K562 (cell line): ENCODE measurements around the gene CTCFL. TPM values are rescaled to one million over a fixed set of nuclear protein-coding genes. Genes with fewer than 3 reads are reported as not detected.

Source experiments
- ATAC-seq: fragments of 200-7000 bp; cut with Tn5 transposase; 3 replicates; pipeline ENCODE4 v1.9.1; 2020; ENCODE audit warnings: moderate library complexity
- BruUV-seq: library from RNA; stranded (reverse); fragments of 400-500 nt; replicated peaks from 2 replicates; lab custom pipeline; 2021; lab: Mats Ljungman, UMichigan
- CTCF ChIA-PET: fragments of 300-600 bp; formaldehyde crosslinking; extraction: SDS; loops from one replicate; lab custom pipeline; 2021; ENCODE audit warnings: low intra/inter-chr PET ratio; lab: Yijun Ruan, JAX
- POLR2A ChIA-PET: fragments of 300-600, 350-650 bp; sonication (Branson Sonifier 250); formaldehyde crosslinking; extraction: SDS; loops from one replicate; lab custom pipeline; 2021; ENCODE audit warnings: antibody characterized with exemption, inconsistent platforms; lab: Yijun Ruan, JAX
- DNase-seq, 4 experiments: peaks; one replicate each; pipeline versions ENCODE4 v3.0.0 to v3.0.0-alpha.2; 2011 to 2018; ENCODE audit warnings: low spot score in 3 of 4, mixed read lengths in 3 of 4; ENCODE audit errors: extremely low read depth in 1 of 4
- FAIRE-seq: peaks from 2 replicates; lab custom pipeline; 2011; peaks lifted over from hg19 to GRCh38; lab: Jason Lieb, UNC
- H2AFZ ChIP-seq: 2 replicates; pipeline ENCODE4 v1.6.0; 2011; ENCODE audit warnings: low read depth, low read length, control low read depth, inconsistent platforms
- H3K27ac ChIP-seq: fragments of 200-600 bp; 3 replicates; pipeline ENCODE4 v1.8.0; 2011; ENCODE audit warnings: low read depth, mild to moderate bottlenecking, control low read depth, inconsistent platforms, low read length, moderate library complexity, mixed read lengths; ENCODE audit errors: extremely low read depth
- H3K27me3 ChIP-seq, 2 experiments: fragments of 300-600 bp in 1 of 2; 2 replicates in 1 of 2; 3 replicates in 1 of 2; pipeline versions ENCODE4 v1.6.0 to v1.8.0; 2011; ENCODE audit warnings: inconsistent platforms in 2 of 2, low read length in 2 of 2, mild to moderate bottlenecking in 1 of 2, mixed read lengths in 1 of 2, moderate library complexity in 1 of 2; ENCODE audit not compliant: control insufficient read depth in 2 of 2, insufficient read depth in 2 of 2
- H3K36me3 ChIP-seq: fragments of 300-600 bp; 3 replicates; pipeline ENCODE4 v1.8.0; 2011; ENCODE audit warnings: mild to moderate bottlenecking, low read length, inconsistent platforms; ENCODE audit not compliant: control insufficient read depth, insufficient read depth
- H3K4me1 ChIP-seq, 2 experiments: fragments of 200-600 bp in 1 of 2; replicated peaks in 1 of 2; 2 replicates in 1 of 2; 3 replicates in 1 of 2; pipeline versions ENCODE4 v1.5.1 to v1.8.0; 2011; ENCODE audit warnings: inconsistent platforms in 2 of 2, low read length in 2 of 2, mild to moderate bottlenecking in 1 of 2, mixed read lengths in 1 of 2, moderate library complexity in 1 of 2; ENCODE audit not compliant: control insufficient read depth in 2 of 2, insufficient read depth in 2 of 2
- H3K4me2 ChIP-seq: 2 replicates; pipeline ENCODE4 v1.6.1; 2011; ENCODE audit warnings: low read length, control low read depth, inconsistent platforms, mixed read lengths; ENCODE audit not compliant: insufficient read depth
- H3K4me3 ChIP-seq: fragments of 200-600 bp; sonication (generic), shearing (Covaris generic); 2 replicates; pipeline ENCODE4 v1.5.1; 2016; ENCODE audit warnings: control low read depth, inconsistent platforms
- H3K79me2 ChIP-seq: fragments of 200-600 bp; 3 replicates; pipeline ENCODE4 v1.8.0; 2011; ENCODE audit warnings: low read length, inconsistent platforms; ENCODE audit not compliant: control insufficient read depth, insufficient read depth
- H3K9ac ChIP-seq, 2 experiments: 2 replicates each; pipeline versions ENCODE4 v1.6.0 to v1.6.1; 2011; ENCODE audit warnings: low read depth in 2 of 2, low read length in 2 of 2, control low read depth in 1 of 2, inconsistent platforms in 1 of 2, mild to moderate bottlenecking in 1 of 2, mixed read lengths in 1 of 2; ENCODE audit not compliant: insufficient read depth in 1 of 2
- H3K9me1 ChIP-seq: one replicate; pipeline ENCODE4 v1.6.0; 2011; ENCODE audit warnings: inconsistent platforms, mild to moderate bottlenecking, low read length, moderate library complexity; ENCODE audit not compliant: control insufficient read depth, insufficient read depth
- H3K9me3 ChIP-seq: replicated peaks from 2 replicates; pipeline ENCODE4 v1.5.1; 2011; ENCODE audit warnings: low read depth, low read length, inconsistent platforms; ENCODE audit not compliant: control insufficient read depth, insufficient read depth
- H4K20me1 ChIP-seq: replicated peaks from 2 replicates; pipeline ENCODE4 v1.6.1; 2011; ENCODE audit warnings: low read length, inconsistent platforms, mixed read lengths; ENCODE audit not compliant: control insufficient read depth, insufficient read depth
- ATF1 ChIP-seq, 2 experiments: fragments of 450-650 bp in 1 of 2; IDR thresholded peaks; 2 replicates each; pipeline ENCODE4 v1.6.1; 2016; ENCODE audit warnings: missing compliant biosample characterization in 1 of 2, missing genetic modification characterization in 1 of 2
- CREB3 ChIP-seq: fragments of 450-650 bp; conservative IDR thresholded peaks from 2 replicates; pipeline ENCODE4 v1.6.1; 2016; ENCODE audit warnings: missing genetic modification characterization, low read depth, mild to moderate bottlenecking, missing compliant biosample characterization, moderate library complexity
- CREM ChIP-seq: IDR thresholded peaks from 2 replicates; pipeline ENCODE4 v1.6.1; 2014; ENCODE audit warnings: antibody characterized with exemption, low read depth
- GTF2F1 ChIP-seq: IDR thresholded peaks from 2 replicates; pipeline ENCODE4 v1.6.1; 2011; ENCODE audit warnings: low read depth, low read length, improper control_type of control experiment
- HCFC1 ChIP-seq: IDR thresholded peaks from 2 replicates; pipeline ENCODE4 v1.6.1; 2012; ENCODE audit warnings: low read depth, low read length, improper control_type of control experiment
- KAT7 ChIP-seq: sonication (generic); formaldehyde crosslinking; IDR thresholded peaks from 2 replicates; pipeline ENCODE4 v1.8.0; 2022; ENCODE audit warnings: missing genetic modification reagents, mild to moderate bottlenecking, borderline replicate concordance
- MCM3 ChIP-seq: fragments of 450-650 bp; IDR thresholded peaks from 2 replicates; pipeline ENCODE4 v1.6.1; 2016
- NCOA1 ChIP-seq: fragments of 450-650 bp; IDR thresholded peaks from 2 replicates; pipeline ENCODE4 v1.6.1; 2016; ENCODE audit warnings: low read depth
- NFE2 ChIP-seq: IDR thresholded peaks from 2 replicates; pipeline ENCODE4 v1.6.1; 2014; ENCODE audit warnings: antibody characterized with exemption, low read depth
- NR4A1 ChIP-seq, 2 experiments: fragments of 250-450 bp in 1 of 2; fragments of 450-650 bp in 1 of 2; sonication (Bioruptor Pico) in 1 of 2; IDR thresholded peaks; 2 replicates each; pipeline versions ENCODE4 v1.4.0 to v1.6.1; 2016 to 2020; ENCODE audit warnings: mild to moderate bottlenecking in 2 of 2, missing compliant biosample characterization in 1 of 2, missing genetic modification characterization in 1 of 2, moderate library complexity in 1 of 2
- PML ChIP-seq: IDR thresholded peaks from 2 replicates; pipeline ENCODE4 v1.6.1; 2012; ENCODE audit warnings: low read length, inconsistent platforms
- POU5F1 ChIP-seq: fragments of 150-350 bp; IDR thresholded peaks from 2 replicates; pipeline ENCODE4 v1.6.1; 2014; ENCODE audit warnings: borderline replicate concordance, low read length, low read depth, mild to moderate bottlenecking; ENCODE audit not compliant: partially characterized antibody
- SAFB ChIP-seq: fragments of 200-400 bp; formaldehyde crosslinking; IDR thresholded peaks from 2 replicates; pipeline ENCODE4 v1.6.1; 2017; ENCODE audit warnings: low read depth, low read length, borderline replicate concordance
- SAP30 ChIP-seq: fragments of 200-600 bp; sonication (generic); IDR thresholded peaks from 2 replicates; pipeline ENCODE4 v1.6.1; 2012; ENCODE audit warnings: borderline replicate concordance, low read depth, mild to moderate bottlenecking, moderate library complexity, low read length, control low read depth, inconsistent platforms; ENCODE audit not compliant: insufficient read depth, poor library complexity, severe bottlenecking
- SIRT6 ChIP-seq: IDR thresholded peaks from one replicate; pipeline ENCODE4 v1.6.1; 2012; ENCODE audit warnings: low read depth, mild to moderate bottlenecking, control low read depth, inconsistent platforms, low read length, moderate library complexity
- UBTF ChIP-seq, 2 experiments: IDR thresholded peaks; 2 replicates each; pipeline ENCODE4 v1.6.1; 2012; ENCODE audit warnings: improper control_type of control experiment in 2 of 2, low read depth in 2 of 2, low read length in 2 of 2, borderline replicate concordance in 1 of 2
- ZNF347 ChIP-seq: fragments of 450-650 bp; formaldehyde crosslinking; IDR thresholded peaks from 2 replicates; pipeline ENCODE4 v1.4.0; 2020; ENCODE audit warnings: low read depth, mild to moderate bottlenecking, moderate library complexity
- WGBS: fragments of 100-300 bp; shearing (Covaris generic); methylation state at CpG from one replicate; pipeline ENCODE4 v1.1.6; 2016; ENCODE audit warnings: low coverage, mixed read lengths; ENCODE audit not compliant: insufficient coverage; ENCODE audit errors: missing lambda C conversion rate; 5-methylcytosine and 5-hydroxymethylcytosine counted together
- in situ Hi-C: fragments of 300-500 bp; cut with MboI; formaldehyde crosslinking; loops from 4 replicates; pipeline ENCODE4 v1.15.0; 2018; ENCODE audit warnings: inconsistent platforms, mixed read lengths
- intact Hi-C: fragments of 100-400 bp; cut with micrococcal nuclease; formaldehyde crosslinking; loops from 2 replicates; pipeline ENCODE4 v1.14.2; 2022
- polyA plus RNA-seq, 8 experiments: library from polyadenylated mRNA; depleted of rRNA in 4 of 8; stranded (reverse) in 5 of 8; unstranded in 3 of 8; fragments of >200 nt; fragmentation: Nextera tagmentation in 2 of 8; fragmentation: Illumina TruSeq in 1 of 8; extraction: Ambion mirVana in 2 of 8; extraction: Trizol in 1 of 8; gene quantifications; 2 replicates each; pipeline versions ENCODE4 v1.2.1 to v1.2.3, GENCODE V29; 2011 to 2014; ENCODE audit warnings: inconsistent platforms in 1 of 8, missing spikeins in 1 of 8
- total RNA-seq, 7 experiments: library from RNA; depleted of rRNA in 6 of 7; stranded (reverse); fragments of >200 nt in 6 of 7; fragmentation: Illumina TruSeq in 2 of 7; extraction: Trizol in 2 of 7; gene quantifications; 2 replicates each; pipeline versions ENCODE4 v1.2.1 to v1.2.3, GENCODE V29; 2011 to 2021; ENCODE audit warnings: low replicate concordance in 1 of 7
- TF ChIP-seq, protein P1 (sequence below): sonication (generic); IDR thresholded peaks from 2 replicates; pipeline ENCODE4 v1.6.1; 2016

CTCFL gene
- total and polyA plus RNA-seq, 9 of the 15 experiments (the other 6 are each of a cell fraction or from before 2014, with no cell fraction given): 42.4 to 188 (median 111) TPM

DNA sequence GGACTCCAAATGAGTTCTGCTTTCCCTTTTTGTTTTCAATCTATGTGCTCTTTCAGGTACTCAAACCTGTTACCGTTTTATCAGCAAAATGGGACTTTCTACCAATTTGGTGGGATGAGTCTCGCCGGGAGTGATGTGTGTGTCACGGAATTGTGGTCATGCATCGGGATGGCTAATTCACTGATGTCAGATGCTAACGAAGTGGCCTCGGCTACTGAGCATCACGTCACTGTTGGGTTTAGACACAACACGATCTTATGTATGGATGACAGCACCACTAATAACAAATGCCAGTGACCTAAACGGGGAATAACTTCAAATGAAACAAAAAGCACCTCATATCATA lies 34.3 kb upstream of the CTCFL start:
- Histone ChIP-seq H3K4me1 (peaks cover 27 to 34% of the 10 kb centered on the region in 2 experiments), H3K27ac (no peak overlapping the region), H4K20me1 (no peaks in the 10 kb centered on the region), H3K9ac (peak overlapping the region in 1 of 2 experiments; percentile 8; a peak in 1 of 4 replicates), H3K79me2 (no peaks in the 10 kb centered on the region), H3K27me3 (no peaks in the 10 kb centered on the region), H3K4me2 (peak overlapping the region; percentile 50; the same call in 1 of the 2 replicates), H3K4me3 (no peak overlapping the region), H3K9me3 (no peaks in the 10 kb centered on the region), H3K9me1 (no peaks in the 10 kb centered on the region), H3K36me3 (no peaks in the 10 kb centered on the region), H2AFZ (peak overlapping the region; percentile 88)
- intact Hi-C loops (no loop called here), in situ Hi-C loops (no loop called here)
- 34% methylated on average over 10 of the region's 10 CpGs for WGBS
- BruUV-seq: no TSS peak
- ChIA-PET CTCF (no interaction called here), POLR2A (interaction anchor here (0.6 to 1.0 kb wide), 6 partner anchors 11 to 32 kb away, joined by 3 to 5 read pairs (median 3); no protein-coding TSS in a partner anchor)
- FAIRE-seq (peak; percentile 11), DNase-seq (no peak), ATAC-seq (no peak)
- no peak for TF ChIP-seq ZNF347 (CRISPR knock-in tag)
- TF ChIP-seq ATF1 (CRISPR knock-in tag; IDR thresholded peaks at IDR 0.05): no peak
- TF ChIP-seq ATF1 (tag; IDR thresholded peaks at IDR 0.05): 0 out of 2 replicates have a peak, but pooled peaks have one; percentile 27
- TF ChIP-seq NFE2: no peak
- TF ChIP-seq, protein P1, sequence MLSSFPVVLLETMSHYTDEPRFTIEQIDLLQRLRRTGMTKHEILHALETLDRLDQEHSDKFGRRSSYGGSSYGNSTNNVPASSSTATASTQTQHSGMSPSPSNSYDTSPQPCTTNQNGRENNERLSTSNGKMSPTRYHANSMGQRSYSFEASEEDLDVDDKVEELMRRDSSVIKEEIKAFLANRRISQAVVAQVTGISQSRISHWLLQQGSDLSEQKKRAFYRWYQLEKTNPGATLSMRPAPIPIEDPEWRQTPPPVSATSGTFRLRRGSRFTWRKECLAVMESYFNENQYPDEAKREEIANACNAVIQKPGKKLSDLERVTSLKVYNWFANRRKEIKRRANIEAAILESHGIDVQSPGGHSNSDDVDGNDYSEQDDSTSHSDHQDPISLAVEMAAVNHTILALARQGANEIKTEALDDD: 0 out of 2 replicates have a peak, but pooled peaks have one; percentile 22
- TF ChIP-seq SIRT6: no peak
- no peak for TF ChIP-seq UBTF (IDR thresholded peaks at IDR 0.05; ENCODE audit: borderline replicate concordance in 1 of 2, low read depth in 2 of 2, low read length in 2 of 2)
- TF ChIP-seq KAT7: no peak
- TF ChIP-seq GTF2F1: no peak
- TF ChIP-seq CREM: 0 out of 2 replicates have a peak, but pooled peaks have one; percentile 1
- no peak for TF ChIP-seq MCM3
- TF ChIP-seq SAFB: no peak
- TF ChIP-seq PML: no peak
- 0 out of 2 replicates have a peak, but pooled peaks have one; percentile 5 for TF ChIP-seq CREB3
- TF ChIP-seq HCFC1: no peak
- TF ChIP-seq POU5F1: no peak
- no peak for TF ChIP-seq NR4A1 (CRISPR knock-in tag; IDR thresholded peaks at IDR 0.05)
- 0 out of 2 replicates have a peak, but pooled peaks have one; percentile 34 for TF ChIP-seq NR4A1 (tag; IDR thresholded peaks at IDR 0.05)
- TF ChIP-seq SAP30: no peak
- TF ChIP-seq NCOA1: 0 out of 2 replicates have a peak, but pooled peaks have one; percentile 22
